SK-N-MC (cell line): Measurements from ENCODE around the gene ZNHIT2.

Experiments used
- EZH2 ChIP-seq: fragments of 200-600 bp; sonication (generic); IDR thresholded peaks from one replicate; pipeline ENCODE4 v1.6.1; 2017; ENCODE audit warnings: antibody characterized with exemption
- FOXP2 ChIP-seq: optimal IDR thresholded peaks from 2 replicates; pipeline ENCODE3; 2011; ENCODE audit warnings: mild to moderate bottlenecking, moderate library complexity; ENCODE audit not compliant: insufficient read depth; ENCODE audit errors: extremely low read length, control extremely low read depth
- POLR2AphosphoS5 ChIP-seq: IDR thresholded peaks from 2 replicates; pipeline ENCODE4 v1.6.1; 2012; ENCODE audit warnings: mild to moderate bottlenecking, low read depth, low read length, borderline replicate concordance

- TF ChIP-seq EZH2 = no peak
- TF ChIP-seq POLR2AphosphoS5 = no peak
- TF ChIP-seq FOXP2 = no peak
Observed at GRCh38 chr11:65124480-65125196, 7.1 kb upstream of the ZNHIT2 start.
